22Rv1 (cell line): ENCODE measurements around the gene NUAK1.

ENCODE experiments used
- CTCF ChIP-seq: fragments of 450-650 bp; IDR thresholded peaks from 2 replicates; pipeline ENCODE4 v1.5.1; 2017; ENCODE audit warnings: mild to moderate bottlenecking
- ZFX ChIP-seq: fragments of 450-650 bp; IDR thresholded peaks from 2 replicates; pipeline ENCODE4 v1.6.1; 2017; ENCODE audit warnings: antibody characterized with exemption, borderline replicate concordance

- no peak for TF ChIP-seq CTCF
- no peak for TF ChIP-seq ZFX
Observed at GRCh38 chr12:106134294-106134949, 4.3 kb downstream of the NUAK1 start.
